WTC11 (cell line): ENCODE results near the gene PDCD1.

Experiments used
- CREB1 ChIP-seq: sonication (generic); formaldehyde crosslinking; IDR thresholded peaks from 2 replicates; pipeline ENCODE4 v1.8.0; 2023; ENCODE audit warnings: mild to moderate bottlenecking, missing genetic modification reagents
- FOXJ3 ChIP-seq: sonication (generic); formaldehyde crosslinking; IDR thresholded peaks from 2 replicates; pipeline ENCODE4 v1.9.0; 2021; ENCODE audit warnings: missing genetic modification reagents, mild to moderate bottlenecking, borderline replicate concordance
- NFYB ChIP-seq: sonication (generic); formaldehyde crosslinking; conservative IDR thresholded peaks from 2 replicates; pipeline ENCODE4 v1.8.0; 2022; ENCODE audit warnings: low read depth, missing genetic modification reagents
- NR2C2 ChIP-seq: sonication (generic); formaldehyde crosslinking; IDR thresholded peaks from 2 replicates; pipeline ENCODE4 v1.8.0; 2022; ENCODE audit warnings: mild to moderate bottlenecking, missing genetic modification reagents
- ZNF416 ChIP-seq: fragments of 250-450 bp; sonication (Bioruptor Pico); IDR thresholded peaks from 2 replicates; pipeline ENCODE4 v1.9.0; 2021; ENCODE audit warnings: mild to moderate bottlenecking, inconsistent platforms
- TF ChIP-seq, protein P1 (sequence below): fragments of 200-600 bp; IDR thresholded peaks from 2 replicates; pipeline ENCODE4 v1.8.0; 2022; ENCODE audit warnings: antibody characterized with exemption
- TF ChIP-seq, protein P2 (sequence below): sonication (generic); formaldehyde crosslinking; IDR thresholded peaks from 2 replicates; pipeline ENCODE4 v1.8.1; 2023; ENCODE audit warnings: mild to moderate bottlenecking, missing genetic modification reagents, moderate library complexity

DNA sequence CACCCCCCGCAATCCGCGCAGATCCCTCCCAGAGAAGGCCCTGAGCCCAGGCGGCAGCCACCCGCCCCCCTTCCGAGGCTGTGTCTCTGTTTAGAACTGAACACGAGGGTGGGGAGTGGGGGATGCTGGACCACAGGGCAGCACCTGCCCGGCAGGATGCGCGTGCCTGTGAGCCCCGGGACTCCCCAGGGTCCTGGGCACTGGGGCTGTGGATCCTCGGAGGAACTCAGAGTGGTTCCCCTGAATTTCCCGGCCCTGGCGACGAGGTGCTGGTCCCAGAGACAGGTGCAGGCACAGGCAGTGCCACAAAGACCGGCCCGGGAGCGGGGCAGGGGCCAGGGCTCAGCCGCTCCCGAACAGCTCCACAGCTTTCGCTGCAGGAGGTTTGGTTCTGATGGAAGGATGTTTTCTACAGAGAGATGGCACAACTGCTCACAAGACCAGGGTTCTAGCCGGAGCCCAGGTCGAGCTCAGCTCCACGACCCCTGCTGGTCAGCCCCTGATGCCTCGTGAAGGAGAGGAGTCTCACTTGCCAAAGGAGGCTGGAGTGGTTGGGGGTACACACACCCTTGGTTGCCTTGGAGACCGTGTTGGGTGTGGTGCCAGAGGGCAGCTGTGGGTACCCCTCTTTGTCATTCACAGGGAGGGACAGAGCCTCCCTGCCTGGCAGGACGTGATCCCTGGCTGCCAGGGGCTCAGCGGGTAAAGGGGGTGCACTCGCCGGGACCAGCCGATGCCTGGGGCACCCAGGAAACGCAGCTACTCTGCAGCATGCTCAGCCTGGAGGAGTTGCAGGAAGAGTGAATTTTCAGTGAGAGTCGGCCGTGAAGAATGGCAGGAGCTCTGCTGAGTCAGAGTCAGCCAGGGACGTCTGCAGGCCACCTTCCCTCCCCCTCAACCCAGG lies 54.1 kb downstream of the PDCD1 start:
- TF ChIP-seq, protein P1, sequence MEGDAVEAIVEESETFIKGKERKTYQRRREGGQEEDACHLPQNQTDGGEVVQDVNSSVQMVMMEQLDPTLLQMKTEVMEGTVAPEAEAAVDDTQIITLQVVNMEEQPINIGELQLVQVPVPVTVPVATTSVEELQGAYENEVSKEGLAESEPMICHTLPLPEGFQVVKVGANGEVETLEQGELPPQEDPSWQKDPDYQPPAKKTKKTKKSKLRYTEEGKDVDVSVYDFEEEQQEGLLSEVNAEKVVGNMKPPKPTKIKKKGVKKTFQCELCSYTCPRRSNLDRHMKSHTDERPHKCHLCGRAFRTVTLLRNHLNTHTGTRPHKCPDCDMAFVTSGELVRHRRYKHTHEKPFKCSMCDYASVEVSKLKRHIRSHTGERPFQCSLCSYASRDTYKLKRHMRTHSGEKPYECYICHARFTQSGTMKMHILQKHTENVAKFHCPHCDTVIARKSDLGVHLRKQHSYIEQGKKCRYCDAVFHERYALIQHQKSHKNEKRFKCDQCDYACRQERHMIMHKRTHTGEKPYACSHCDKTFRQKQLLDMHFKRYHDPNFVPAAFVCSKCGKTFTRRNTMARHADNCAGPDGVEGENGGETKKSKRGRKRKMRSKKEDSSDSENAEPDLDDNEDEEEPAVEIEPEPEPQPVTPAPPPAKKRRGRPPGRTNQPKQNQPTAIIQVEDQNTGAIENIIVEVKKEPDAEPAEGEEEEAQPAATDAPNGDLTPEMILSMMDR, result no peak
- TF ChIP-seq NR2C2 (CRISPR knock-in tag) (no peak), FOXJ3 (no peak), NFYB (CRISPR knock-in tag) (no peak), CREB1 (no peak), ZNF416 (CRISPR knock-in tag) (no peak)
- TF ChIP-seq, protein P2, sequence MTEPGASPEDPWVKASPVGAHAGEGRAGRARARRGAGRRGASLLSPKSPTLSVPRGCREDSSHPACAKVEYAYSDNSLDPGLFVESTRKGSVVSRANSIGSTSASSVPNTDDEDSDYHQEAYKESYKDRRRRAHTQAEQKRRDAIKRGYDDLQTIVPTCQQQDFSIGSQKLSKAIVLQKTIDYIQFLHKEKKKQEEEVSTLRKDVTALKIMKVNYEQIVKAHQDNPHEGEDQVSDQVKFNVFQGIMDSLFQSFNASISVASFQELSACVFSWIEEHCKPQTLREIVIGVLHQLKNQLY (CRISPR knock-in tag), result no peak
